OCI-LY3 (cell line): ENCODE measurements around the gene ZFYVE21.

Experiments used
- H2AFZ ChIP-seq: fragments of 200-600, 300-600 bp; shearing (Covaris generic); 2 replicates; pipeline ENCODE4 v1.6.0; 2014; ENCODE audit warnings: antibody characterized with exemption, low read depth, low read length
- H3K27ac ChIP-seq: fragments of 200-600, 300-600 bp; sonication (generic); 2 replicates; pipeline ENCODE4 v1.5.1; 2014; ENCODE audit warnings: mild to moderate bottlenecking, low read length, moderate library complexity, mixed read lengths
- H3K27me3 ChIP-seq: fragments of 200-600, 300-600 bp; sonication (generic); 2 replicates; pipeline ENCODE4 v1.6.1; 2014; ENCODE audit warnings: low read depth, low read length, mixed read lengths
- H3K36me3 ChIP-seq: fragments of 200-600, 300-600 bp; sonication (generic); replicated peaks from 2 replicates; pipeline ENCODE3; 2014; ENCODE audit warnings: low read depth, low read length, mixed read lengths
- H3K4me1 ChIP-seq: fragments of 300-600, 200-600 bp; sonication (generic); 2 replicates; pipeline ENCODE4 v1.6.1; 2014; ENCODE audit warnings: low read length, mixed read lengths
- H3K4me2 ChIP-seq: fragments of 200-600, 300-600 bp; sonication (generic); 2 replicates; pipeline ENCODE4 v1.6.1; 2014; ENCODE audit warnings: low read length, mixed read lengths
- H3K4me3 ChIP-seq: fragments of 300-600, 200-600 bp; sonication (generic); 2 replicates; pipeline ENCODE4 v1.5.1; 2014; ENCODE audit warnings: antibody characterized with exemption, mild to moderate bottlenecking, low read length, moderate library complexity
- H3K79me2 ChIP-seq: fragments of 300-600, 200-600 bp; shearing (Covaris generic); 2 replicates; pipeline ENCODE4 v1.6.1; 2014; ENCODE audit warnings: mild to moderate bottlenecking, low read length, mixed read lengths
- H3K9ac ChIP-seq: fragments of 300-600, 200-600 bp; shearing (Covaris generic); 2 replicates; pipeline ENCODE4 v1.6.0; 2014; ENCODE audit warnings: mild to moderate bottlenecking, low read length, moderate library complexity
- H3K9me3 ChIP-seq: fragments of 200-600, 300-600 bp; shearing (Covaris generic); 2 replicates; pipeline ENCODE4 v1.6.1; 2014; ENCODE audit warnings: low read length, mixed read lengths; ENCODE audit not compliant: insufficient read depth
- H4K20me1 ChIP-seq: fragments of 200-600, 300-600 bp; sonication (generic); 2 replicates; pipeline ENCODE4 v1.6.1; 2016; ENCODE audit warnings: low read length, mixed read lengths; ENCODE audit not compliant: insufficient read depth
- CTCF ChIP-seq: fragments of 200-600, 300-600 bp; sonication (generic); IDR thresholded peaks from 2 replicates; pipeline ENCODE4 v1.5.1; 2014; ENCODE audit warnings: antibody characterized with exemption, low read length, low read depth
- EZH2phosphoT487 ChIP-seq: fragments of 200-600 bp; shearing (Covaris generic); IDR thresholded peaks from 2 replicates; pipeline ENCODE4 v1.6.1; 2018; ENCODE audit warnings: antibody characterized with exemption, mixed run types, low read depth

ZFYVE21 gene

GRCh38 chr14:103700753-103701490, 14.7 kb upstream of the ZFYVE21 start:
- no peaks in the 10 kb centered on the region; the same call in 1 of the 2 replicates for H3K79me2 ChIP-seq
- peaks cover 24% of the 10 kb centered on the region for H3K4me1 ChIP-seq
- peaks cover 50% of the 10 kb centered on the region for H3K36me3 ChIP-seq
- H3K4me3 ChIP-seq, result no peak overlapping the region
- H3K9ac ChIP-seq, result no peak overlapping the region
- TF ChIP-seq CTCF (no peak), EZH2phosphoT487 (no peak)
- H3K9me3 ChIP-seq, result no peaks in the 10 kb centered on the region
- H3K27me3 ChIP-seq, result no peaks in the 10 kb centered on the region
- H2AFZ ChIP-seq, result no peak overlapping the region
- H3K4me2 ChIP-seq, result no peak overlapping the region
- peaks cover 30% of the 10 kb centered on the region for H4K20me1 ChIP-seq
- H3K27ac ChIP-seq, result no peak overlapping the region

- peak overlapping the region; percentile 36; the same call in 1 of the 2 replicates for H3K27ac ChIP-seq
- H3K79me2 ChIP-seq, result no peaks in the 10 kb centered on the region; the same call in 1 of the 2 replicates
- H2AFZ ChIP-seq, result no peak overlapping the region
- H4K20me1 ChIP-seq, result peaks cover 22% of the 10 kb centered on the region
- TF ChIP-seq EZH2phosphoT487, result no peak
- no peak for TF ChIP-seq CTCF
- H3K9me3 ChIP-seq, result no peaks in the 10 kb centered on the region
- peaks cover 24% of the 10 kb centered on the region for H3K4me1 ChIP-seq
- peaks cover 52% of the 10 kb centered on the region for H3K36me3 ChIP-seq
- H3K9ac ChIP-seq, result no peak overlapping the region
- H3K4me2 ChIP-seq, result no peak overlapping the region
- no peaks in the 10 kb centered on the region for H3K27me3 ChIP-seq
- H3K4me3 ChIP-seq, result no peak overlapping the region
These were observed 13.5 kb upstream of the ZFYVE21 start for GRCh38 chr14:103702095-103702494.

GRCh38 chr14:103702497-103703432, 12.8 kb upstream of the ZFYVE21 start:
- Histone ChIP-seq H3K27me3 (no peaks in the 10 kb centered on the region), H3K36me3 (peaks cover 54% of the 10 kb centered on the region), H3K4me3 (no peak overlapping the region), H3K9me3 (no peaks in the 10 kb centered on the region), H3K9ac (no peak overlapping the region), H3K4me2 (no peak overlapping the region), H3K27ac (peak overlapping the region; percentile 36; the same call in 1 of the 2 replicates), H3K79me2 (no peaks in the 10 kb centered on the region; the same call in 1 of the 2 replicates), H4K20me1 (peaks cover 16% of the 10 kb centered on the region), H2AFZ (no peak overlapping the region), H3K4me1 (peaks cover 24% of the 10 kb centered on the region)
- TF ChIP-seq CTCF (no peak), EZH2phosphoT487 (no peak)
